Measurements from ENCODE around the gene ADAR.

DNA sequence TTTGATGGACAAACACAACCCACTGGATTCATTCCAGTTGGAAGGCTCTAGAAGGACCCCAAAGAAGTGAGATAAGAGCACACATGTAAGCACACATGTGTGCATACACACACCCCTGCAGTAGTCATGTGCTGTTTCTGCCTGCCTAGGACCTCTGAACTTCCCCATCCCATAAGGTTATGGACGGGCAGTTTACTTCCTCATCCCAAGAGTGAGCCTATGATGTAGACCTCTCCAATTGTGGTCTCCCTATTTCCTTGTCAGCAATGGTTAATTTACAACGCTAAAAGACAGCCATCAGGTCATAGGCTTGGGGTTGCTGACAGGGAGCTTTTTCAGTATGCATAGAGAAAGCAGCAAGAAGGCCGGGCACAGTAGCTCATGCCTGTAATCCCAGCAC lies 15.4 kb upstream of the ADAR start:
- no peak for TF ChIP-seq EZH2 (IDR thresholded peaks at IDR 0.05; ENCODE audit: insufficient read depth, poor library complexity, severe bottlenecking)
- TF ChIP-seq EZH2phosphoT487 (IDR thresholded peaks at IDR 0.05; ENCODE audit: insufficient read depth, low read depth) = no peak
